ENCODE results near the gene TXNRD2.
"Not testable (repeated sequence)": the region's sequence is repeated elsewhere in the genome, so short reads cannot be mapped to it uniquely, and the experiment has no call there.

Gene TXNRD2

GRCh38 chr22:19943082-19944026 is 1.7 kb upstream of the TXNRD2 start:
- peak; percentile 80 for DNase-seq (ENCODE audit: low read depth)
- in situ Hi-C loops (cut with HindIII; ENCODE audit: low sequenced_read_pairs) = no loop called here
- TF ChIP-seq CTCF (IDR thresholded peaks at IDR 0.05; ENCODE audit: low read depth, low read length, missing control alignments) = peak; percentile 26

GRCh38 chr22:19942157-19943081 is 801 bp upstream of the TXNRD2 start:
- peak overlapping the region; percentile 59 for H3K4me3 ChIP-seq (ENCODE audit: low read depth, low read length)
- TF ChIP-seq CTCF (IDR thresholded peaks at IDR 0.05; ENCODE audit: low read depth, low read length, missing control alignments) = no peak
- in situ Hi-C loops (cut with HindIII; ENCODE audit: low sequenced_read_pairs) = no loop called here
- DNase-seq (ENCODE audit: low read depth) = peak; percentile 55

More at GRCh38 chr22:19943082-19944026, 1.7 kb upstream of the TXNRD2 start:
- peak overlapping the region; percentile 59 for H3K4me3 ChIP-seq (ENCODE audit: low read depth, low read length)

- H3K4me3 ChIP-seq (ENCODE audit: low read depth, low read length) = peak overlapping the region; percentile 59
- no peak for TF ChIP-seq CTCF (IDR thresholded peaks at IDR 0.05; ENCODE audit: low read depth, low read length, missing control alignments)
- in situ Hi-C loops (cut with HindIII; ENCODE audit: low sequenced_read_pairs) = no loop called here
- DNase-seq (ENCODE audit: low read depth) = no peak
Observed at GRCh38 chr22:19940536-19941364, 868 bp downstream of the TXNRD2 start.

- in situ Hi-C loops (cut with HindIII; ENCODE audit: low sequenced_read_pairs) = no loop called here
- H3K4me3 ChIP-seq (ENCODE audit: low read depth, low read length) = no peak overlapping the region
- no peak for TF ChIP-seq CTCF (IDR thresholded peaks at IDR 0.05; ENCODE audit: low read depth, low read length, missing control alignments)
- no peak for DNase-seq (ENCODE audit: low read depth)
Observed at GRCh38 chr22:19937616-19938473, 3.8 kb downstream of the TXNRD2 start.

GRCh38 chr22:19936513-19936912 is 5.1 kb downstream of the TXNRD2 start:
- H3K4me3 ChIP-seq (ENCODE audit: low read depth, low read length) = no peak overlapping the region
- no peak for DNase-seq (ENCODE audit: low read depth)
- TF ChIP-seq CTCF (IDR thresholded peaks at IDR 0.05; ENCODE audit: low read depth, low read length, missing control alignments) = no peak
- in situ Hi-C loops (cut with HindIII; ENCODE audit: low sequenced_read_pairs) = no loop called here

- DNase-seq (ENCODE audit: low read depth); H3K4me3 ChIP-seq (ENCODE audit: low read depth, low read length); in situ Hi-C loops (cut with HindIII; ENCODE audit: low sequenced_read_pairs): not testable (repeated sequence)
Observed at GRCh38 chr22:19935123-19935718, 6.4 kb downstream of the TXNRD2 start.
